Erythroblast (primary cell): ENCODE results near the gene TRMT61A.

Source experiments
- GATA1 ChIP-seq: IDR thresholded peaks from 2 replicates; pipeline ENCODE4 v1.6.1; 2011; ENCODE audit warnings: low read depth, mild to moderate bottlenecking, control low read depth, low read length, moderate library complexity
- POLR2A ChIP-seq: IDR thresholded peaks from 2 replicates; pipeline ENCODE4 v1.6.1; 2011; ENCODE audit warnings: mild to moderate bottlenecking, low read length

- TF ChIP-seq POLR2A (no peak), GATA1 (no peak)
Measured at GRCh38 chr14:103569408-103569807, 40.4 kb downstream of the TRMT61A start.
